HG03378 (cell line): ENCODE data around the gene AP2A1.

Experiments
- ATAC-seq: cut with Tn5 transposase; IDR thresholded peaks from one replicate; pipeline ENCODE4 v1.9.1; 2021; ENCODE audit warnings: mild to moderate bottlenecking, moderate library complexity; ENCODE audit not compliant: unreplicated experiment

The AP2A1 gene

GRCh38 chr19:49837009-49837310 is 70.2 kb downstream of the AP2A1 start:
- ATAC-seq, result no peak

DNA sequence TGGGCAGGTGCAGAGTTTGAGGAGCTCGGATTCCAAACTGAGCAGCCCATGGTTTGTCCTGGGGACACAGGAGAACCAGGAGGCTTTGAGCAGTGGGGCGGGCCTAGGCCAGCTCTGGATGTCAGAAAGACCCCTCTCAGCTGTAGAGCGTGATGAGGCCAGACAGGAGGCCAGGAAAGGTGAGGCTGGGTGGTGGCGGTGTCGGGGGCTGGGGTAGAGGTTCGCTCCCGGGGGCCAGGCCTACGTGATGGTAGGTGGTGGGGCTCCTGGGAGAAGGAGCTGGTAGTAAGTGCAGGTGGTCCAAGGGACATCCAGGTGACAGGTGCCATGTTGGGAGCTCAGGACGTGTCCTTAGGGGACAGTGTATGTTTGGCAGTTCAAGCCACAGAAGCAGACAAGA is 70.6 kb downstream of the AP2A1 start:
- ATAC-seq, result no peak

- ATAC-seq, result no peak
Observed at GRCh38 chr19:49838885-49839588, 72.2 kb downstream of the AP2A1 start.

DNA sequence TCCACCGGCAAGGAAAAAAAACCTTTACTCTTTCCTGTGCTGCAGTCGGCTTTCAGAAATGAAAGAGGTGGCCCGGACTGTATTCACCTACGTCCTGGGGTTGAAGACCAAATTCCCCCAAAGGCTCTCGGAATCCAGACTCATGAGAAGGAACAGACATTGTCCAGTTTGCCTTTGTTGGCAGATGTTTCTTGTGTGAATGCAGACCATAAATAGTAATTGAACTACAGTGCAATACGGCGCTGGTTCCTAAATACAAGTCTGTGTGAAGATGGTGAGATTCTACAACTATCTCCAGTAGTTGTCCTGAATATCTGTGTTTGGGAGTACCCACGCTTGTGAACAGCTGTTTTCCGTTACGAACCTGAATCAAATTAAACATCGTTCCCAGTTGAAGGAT is 72.9 kb downstream of the AP2A1 start:
- no peak for ATAC-seq

- no peak for ATAC-seq
Observed at GRCh38 chr19:49840321-49840720, 73.5 kb downstream of the AP2A1 start.

DNA sequence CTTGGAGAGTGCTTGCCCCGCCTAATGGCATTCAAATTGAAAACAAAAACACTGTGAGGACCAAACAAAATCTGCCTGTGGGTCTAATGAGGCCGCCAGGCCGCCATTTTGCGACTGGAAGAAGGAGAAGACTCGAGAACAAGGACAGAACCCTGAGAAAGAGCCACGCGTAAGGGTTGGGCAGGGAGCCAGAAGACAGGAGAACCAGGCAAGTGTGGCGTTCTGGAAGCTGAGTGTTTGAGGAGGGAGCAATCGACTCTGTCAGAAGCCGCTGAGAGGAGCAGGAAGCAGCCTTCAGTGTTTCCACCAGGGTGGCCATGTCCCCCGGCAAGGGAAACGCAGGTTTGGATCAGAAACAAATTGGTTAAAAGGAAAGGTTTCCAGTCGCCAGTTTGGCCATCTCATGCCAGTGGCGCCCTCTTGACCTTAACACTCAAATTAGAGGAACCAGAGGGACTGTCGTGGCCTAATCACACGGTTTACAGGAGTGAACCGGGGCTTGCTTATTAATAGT is 74.0 kb downstream of the AP2A1 start:
- no peak for ATAC-seq

DNA sequence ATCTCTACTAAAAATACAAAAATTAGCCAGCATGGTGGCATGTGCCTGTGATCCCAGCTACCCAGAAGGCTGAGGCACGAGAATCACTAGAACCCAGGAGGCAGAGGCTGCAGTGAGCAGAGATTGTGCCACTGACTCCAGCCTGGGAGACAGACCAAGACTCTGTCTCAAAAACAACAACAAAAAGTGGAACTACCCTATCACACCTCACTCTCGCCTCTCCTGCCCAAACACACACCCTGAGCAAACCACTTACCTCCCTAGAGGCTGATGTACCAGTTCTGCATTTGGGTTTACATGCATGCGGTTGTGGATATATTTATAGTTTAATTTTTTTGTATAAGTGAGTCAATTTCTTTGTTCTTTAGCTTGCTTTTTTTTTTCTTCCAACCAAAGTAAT is 76.5 kb downstream of the AP2A1 start:
- ATAC-seq, result no peak

- ATAC-seq, result no peak
Observed at GRCh38 chr19:49844138-49845095, 77.6 kb downstream of the AP2A1 start.

DNA sequence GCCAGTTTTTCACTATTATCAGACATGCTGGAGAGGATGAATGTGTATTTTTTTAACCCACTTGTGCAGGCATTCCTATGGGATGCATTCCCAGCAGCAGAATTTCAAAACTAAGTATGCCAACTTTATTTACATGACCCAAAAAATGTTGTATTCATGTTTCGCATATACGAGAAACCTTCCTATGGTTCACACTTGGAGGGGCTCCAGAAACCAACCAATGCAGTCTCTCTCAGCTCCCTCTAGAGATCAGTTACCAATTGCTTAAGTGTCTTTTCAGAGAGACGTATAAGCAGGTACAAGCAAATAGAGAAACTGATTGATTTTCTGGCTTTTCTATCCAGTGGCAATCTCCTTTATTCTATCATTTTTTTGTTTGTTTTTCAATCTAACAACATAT is 78.6 kb downstream of the AP2A1 start:
- no peak for ATAC-seq

DNA sequence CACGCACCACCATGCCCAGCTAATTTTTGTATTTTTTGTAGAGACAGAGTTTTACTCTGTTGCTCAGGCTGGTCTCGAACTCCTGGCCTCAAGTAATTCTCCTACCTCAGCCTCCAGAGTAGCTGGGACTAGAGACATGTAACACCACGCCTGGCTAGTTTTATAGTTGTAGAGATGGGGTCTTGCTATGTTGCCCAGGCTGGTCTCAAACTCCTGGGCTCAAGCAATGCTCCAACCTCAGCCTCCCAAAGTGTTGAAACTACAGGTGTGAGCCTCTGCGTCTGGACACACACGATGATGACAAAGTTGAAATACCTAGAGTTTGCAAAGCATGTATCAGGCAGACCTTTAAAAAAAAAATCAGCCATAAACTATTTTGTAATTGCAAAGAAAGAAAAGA is 79.6 kb downstream of the AP2A1 start:
- no peak for ATAC-seq

DNA sequence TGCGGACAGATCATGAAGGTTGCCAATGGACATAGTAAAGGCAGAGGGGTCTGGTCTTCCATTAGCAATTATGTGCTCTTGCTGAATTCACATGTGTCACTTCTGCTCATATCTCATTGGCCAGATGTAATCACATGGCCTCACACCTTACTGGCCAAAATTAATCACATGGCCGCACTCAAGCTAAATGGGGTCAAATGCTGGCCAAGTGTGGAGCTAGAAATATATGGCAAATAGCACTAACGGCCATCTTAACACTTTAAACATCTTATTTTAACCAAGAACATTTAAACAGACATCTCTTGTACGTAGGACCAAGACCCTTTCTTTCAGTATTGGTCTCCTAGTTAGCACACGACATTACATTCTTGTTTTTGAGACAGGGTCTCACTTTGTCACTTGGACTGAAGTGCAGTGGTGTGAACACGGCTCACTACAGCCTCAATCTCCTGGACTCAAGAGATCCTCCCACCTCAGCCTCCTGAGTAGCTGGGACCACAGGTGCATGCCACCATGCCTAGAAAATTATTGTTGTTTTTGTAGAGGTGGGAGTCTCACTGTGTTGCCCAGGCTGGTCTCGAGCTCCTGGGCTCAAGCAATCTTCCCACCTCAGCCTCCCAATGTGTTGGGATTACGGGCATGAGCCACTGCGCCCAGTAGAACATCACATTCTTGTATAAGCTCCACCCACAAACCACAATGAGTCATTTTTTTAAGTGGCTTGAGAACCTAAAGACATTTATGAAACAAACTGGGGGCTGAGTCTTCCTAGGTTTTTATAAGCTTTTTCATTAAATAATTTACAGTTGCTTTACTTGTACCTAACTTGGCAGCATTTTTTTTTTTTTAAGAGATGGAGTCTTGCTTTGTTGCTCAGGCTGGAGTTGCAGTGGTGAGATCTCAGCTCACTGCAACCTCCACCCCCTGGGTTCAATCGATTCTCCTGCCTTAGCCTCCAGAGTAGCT is 81.2 kb downstream of the AP2A1 start:
- no peak for ATAC-seq

GRCh38 chr19:49848938-49849337 is 82.1 kb downstream of the AP2A1 start:
- ATAC-seq, result no peak

DNA sequence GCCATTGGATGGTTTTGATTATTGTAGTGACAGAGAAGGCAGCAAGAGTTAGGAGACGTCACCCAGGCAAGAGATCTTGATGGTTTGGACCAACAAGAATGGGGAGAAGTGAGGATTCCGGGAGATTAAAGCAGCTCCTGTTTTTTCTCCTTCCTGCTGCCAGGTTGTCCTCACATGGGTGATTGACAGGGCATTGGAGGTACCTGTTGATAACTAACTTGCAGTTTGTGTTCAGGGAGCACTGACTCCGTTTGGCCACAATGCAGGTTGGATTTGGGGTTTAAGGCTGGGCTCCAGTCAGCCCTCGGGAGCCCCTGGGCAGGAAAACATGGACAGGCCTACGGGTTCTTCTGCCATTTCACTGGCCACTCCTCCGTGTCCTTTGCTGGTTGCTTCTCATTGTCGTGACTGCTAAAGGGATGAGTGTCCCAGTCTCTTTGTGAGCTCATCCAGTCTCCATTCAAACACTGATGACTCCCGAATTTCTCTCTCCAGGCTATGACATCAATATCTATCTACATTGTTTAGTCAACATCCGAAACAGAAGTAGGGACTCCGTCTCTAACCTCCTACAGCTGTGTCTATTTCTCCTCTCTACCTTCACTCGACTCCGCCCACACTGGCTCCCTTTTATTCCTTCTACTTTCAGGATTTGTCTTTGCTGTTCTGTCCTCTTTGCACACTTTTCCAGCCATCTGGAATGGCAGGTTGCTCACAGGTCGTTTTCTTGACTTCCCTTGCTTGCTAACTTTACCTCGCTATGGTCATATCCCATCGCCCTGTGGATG is 82.8 kb downstream of the AP2A1 start:
- ATAC-seq, result no peak

- ATAC-seq, result peak; percentile 21
Observed at GRCh38 chr19:49850221-49850486, 83.4 kb downstream of the AP2A1 start.

DNA sequence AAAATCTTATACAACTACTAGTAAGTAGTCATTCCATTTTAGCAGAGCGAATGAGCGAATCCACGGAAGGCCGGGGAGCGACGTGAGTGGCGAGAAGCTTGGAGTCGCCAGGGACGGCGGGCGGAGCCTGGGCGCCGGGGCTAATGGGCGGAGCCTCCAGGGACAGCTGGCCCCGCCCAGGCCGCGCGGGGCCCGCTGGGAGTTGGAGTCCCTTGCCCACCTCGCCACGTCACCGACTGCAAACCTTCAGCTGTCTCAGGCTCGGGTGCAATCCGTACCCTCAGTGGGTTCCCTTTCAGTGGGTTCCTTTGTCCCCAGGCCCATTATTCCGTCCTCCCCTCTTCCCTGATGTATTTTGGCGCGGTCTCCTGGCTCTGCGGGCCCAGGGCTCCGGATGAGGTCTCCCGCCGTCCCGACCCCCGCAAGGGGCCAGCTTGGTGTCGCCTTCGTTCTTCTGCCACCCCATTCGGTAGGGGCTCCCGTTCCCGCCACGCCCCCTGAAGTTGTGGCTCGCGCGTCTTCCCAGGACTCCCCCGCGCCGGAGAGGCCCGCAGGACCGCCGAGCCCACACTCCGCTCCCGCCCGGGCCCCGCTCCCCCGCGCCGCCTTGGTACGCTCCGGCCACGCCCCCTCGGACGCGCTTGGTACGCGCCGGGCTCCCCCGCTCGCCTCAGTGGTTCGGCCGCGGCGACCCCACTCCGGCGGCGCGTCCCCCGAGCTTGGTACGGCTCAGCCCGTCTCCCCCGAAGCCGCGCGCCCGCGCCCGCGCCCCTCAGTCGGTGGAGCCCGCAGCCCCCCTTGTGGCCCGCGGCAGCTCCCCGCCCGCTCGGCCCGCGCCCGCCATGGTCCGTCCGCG is 83.9 kb downstream of the AP2A1 start, which contains the start of gene PTOV1:
Gene PTOV1, plus strand, starts transcription at position 673 of the 856 bp plus-strand sequence.
- ATAC-seq, result peak; percentile 44

- ATAC-seq, result no peak
Observed at GRCh38 chr19:49851456-49852259, 84.9 kb downstream of the AP2A1 start.

DNA sequence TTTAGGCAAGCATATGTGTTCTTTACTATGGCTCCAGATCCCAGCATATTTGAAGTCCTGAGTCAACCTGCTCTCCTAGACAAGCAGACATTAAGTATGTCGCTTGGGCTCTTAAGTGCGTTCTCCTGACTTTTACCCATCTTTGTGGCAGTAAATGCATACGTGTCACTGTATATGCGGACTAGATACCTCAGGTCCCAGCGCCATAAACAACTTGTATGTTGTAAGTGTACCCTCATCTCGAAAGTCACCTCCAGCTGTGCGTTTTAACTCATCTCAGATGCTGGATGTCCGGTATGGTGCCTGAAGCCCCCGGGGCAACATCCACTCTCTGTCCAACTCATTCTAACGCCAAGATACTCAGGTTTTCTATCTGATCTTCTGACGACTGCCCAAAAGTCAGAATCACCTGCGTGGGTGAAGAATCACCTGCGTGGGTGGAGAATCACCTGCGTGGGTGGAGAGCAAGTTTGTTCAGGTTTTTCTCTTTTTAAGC is 85.9 kb downstream of the AP2A1 start:
- ATAC-seq, result no peak

GRCh38 chr19:49853852-49854377 is 87.1 kb downstream of the AP2A1 start:
- ATAC-seq, result no peak
